Measurements from ENCODE around the gene SEC14L1.

SEC14L1 gene

DNA sequence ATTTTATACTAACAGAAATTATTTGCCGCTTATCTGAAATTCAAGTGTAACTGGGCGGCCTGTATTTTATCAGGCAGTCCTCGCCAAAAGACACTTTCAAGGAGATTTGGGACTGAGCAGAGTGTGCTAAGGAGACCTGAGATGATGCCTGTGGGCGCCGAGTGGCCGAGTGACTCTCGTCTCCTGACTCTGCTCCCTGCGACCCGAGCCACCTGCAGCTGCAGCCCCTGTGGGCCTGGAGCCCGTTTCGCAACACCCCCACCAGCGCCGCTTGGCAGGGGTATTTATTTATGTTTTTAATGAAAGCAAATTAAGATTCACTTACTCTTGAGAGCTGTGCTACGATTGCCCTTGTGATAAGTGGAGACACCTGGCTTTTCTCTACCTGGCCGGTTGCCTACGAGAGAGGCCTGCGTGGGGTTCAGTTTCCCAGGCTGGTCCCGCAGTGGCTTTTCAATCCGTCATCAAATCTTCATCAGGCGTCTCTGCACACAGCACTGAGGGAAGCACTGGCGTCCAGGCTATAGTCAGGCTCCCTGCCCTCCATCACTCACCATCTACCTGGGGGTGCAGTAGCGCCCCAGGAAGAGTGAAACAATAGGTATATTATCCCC, 124.0 kb downstream of the SEC14L1 start:
- DNase-seq (ENCODE audit: low read depth, low spot score), result no peak

DNA sequence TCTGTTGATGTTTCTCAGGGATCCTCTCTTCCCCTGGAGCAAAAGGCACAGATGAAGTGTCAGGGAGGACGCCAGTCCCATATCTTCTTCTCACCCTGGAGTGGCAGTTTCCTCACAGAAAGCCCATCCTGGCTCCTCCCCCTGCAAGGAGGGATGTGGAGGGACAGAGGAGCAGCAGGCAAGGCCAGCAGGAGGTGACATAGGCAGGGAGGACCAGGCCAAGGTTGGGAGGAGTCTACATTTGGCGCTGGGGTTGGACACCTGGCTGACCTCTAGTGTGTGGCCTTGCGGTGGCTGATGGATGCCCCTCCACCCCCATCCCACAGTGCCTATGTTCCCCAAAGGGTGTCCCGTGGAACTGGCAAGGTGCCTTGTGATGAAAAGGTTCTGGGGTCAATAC, 125.4 kb downstream of the SEC14L1 start:
- no peak for DNase-seq (ENCODE audit: low read depth, low spot score)

Data from activated CD4-positive, CD25-positive, alpha-beta regulatory T cell treated with anti-CD3 and anti-CD28 coated beads, Interleukin-2, amount 50 U/mL, for 16 hours (primary cell).